Immature natural killer cell (primary cell): Measurements from ENCODE around the gene GAREM2. TPM values are rescaled to one million over a fixed set of nuclear protein-coding genes. Genes with fewer than 3 reads are reported as not detected.

Experiments
- polyA plus RNA-seq, 3 donors: library from polyadenylated mRNA; unstranded; fragments of 300-500 nt; fragmentation: Illumina TruSeq; gene quantifications; one replicate each; pipeline ENCODE4 v1.2.3, GENCODE V29; 2021

The GAREM2 gene
- polyA plus RNA-seq, 3 donors from 2014 or later, result 0.50 to 3.5 (median 1.4) TPM

Other genes starting within 250 kb of the GAREM2 start
- gene KIF3C, start 190.6 kb upstream of the GAREM2 start, polyA plus RNA-seq, result 1 to 10 TPM in 2 of 3 donors, not detected in 1; 1.6 to 2.5 TPM
- 10 to 100 TPM; 69.9 to 85.2 (median 80.5) TPM for gene RAB10, start 139.0 kb upstream of the GAREM2 start, polyA plus RNA-seq
- gene HADHA, start 71.5 kb downstream of the GAREM2 start, polyA plus RNA-seq, result 100 to 1,000 TPM in 2 of 3 donors, 10 to 100 TPM in 1; 94.4 to 132 (median 118) TPM
- 10 to 100 TPM; 72.3 to 96.8 (median 74.9) TPM for gene HADHB, start 71.9 kb downstream of the GAREM2 start, polyA plus RNA-seq
- gene SELENOI, start 173.1 kb downstream of the GAREM2 start, polyA plus RNA-seq, result 1 to 10 TPM; 3.3 to 7.2 (median 5.6) TPM
- under 1 TPM in 1 of 3 donors, not detected in 2; 0.39 TPM for gene ADGRF3, start 173.7 kb downstream of the GAREM2 start, polyA plus RNA-seq
- gene DRC1, start 228.8 kb downstream of the GAREM2 start, polyA plus RNA-seq, result not detected